ENCODE results near the gene ITGA2B. TPM values are rescaled to one million over a fixed set of nuclear protein-coding genes. Genes with fewer than 3 reads are reported as not detected.

The ITGA2B gene
- total and polyA plus RNA-seq, 2 of the 4 experiments (the other 2 are of a cell fraction): under 0.01 to 0.26 TPM

DNA sequence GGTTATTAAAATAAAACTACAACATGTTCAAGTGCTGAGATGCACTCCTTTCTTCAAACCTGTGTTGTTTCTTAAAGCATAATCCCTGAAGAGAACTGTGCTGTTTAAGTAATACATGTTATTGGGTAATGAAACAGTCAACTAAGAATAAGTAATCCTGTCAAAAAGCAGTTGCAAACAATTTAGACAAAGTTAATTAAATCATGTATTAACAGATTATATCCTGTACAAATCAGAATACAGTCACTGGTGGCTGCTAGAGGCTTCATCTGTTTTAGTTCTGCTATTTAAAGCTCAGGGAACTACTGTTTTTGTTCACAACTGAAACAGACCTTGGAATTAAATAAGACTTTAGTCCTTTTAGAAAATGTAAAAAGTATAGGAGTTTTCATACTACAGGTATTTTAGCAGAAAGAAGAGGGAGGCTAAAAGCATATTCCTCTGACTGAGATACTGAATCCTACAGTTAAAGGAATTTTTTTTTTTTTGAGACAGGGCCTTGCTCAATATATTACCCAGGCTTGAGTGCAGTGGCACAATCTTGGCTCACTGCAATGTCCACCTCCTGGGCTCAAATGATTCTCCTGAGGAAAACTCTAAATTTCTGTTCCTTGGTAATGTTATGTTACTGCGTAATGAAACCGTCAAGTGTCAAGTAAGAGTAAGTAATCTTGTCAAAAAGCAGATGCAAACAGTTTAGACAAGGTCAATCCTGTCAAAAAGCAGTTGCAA lies 27.3 kb upstream of the ITGA2B start:
- Histone ChIP-seq H3K27me3 (ENCODE audit: control insufficient read depth, insufficient read depth, low read length) (no peaks in the 10 kb centered on the region), H2AK9ac (replicated peaks; ENCODE audit: low read depth, low read length, poor library complexity) (no peak overlapping the region), H2AK5ac (ENCODE audit: low read depth, low read length) (no peak overlapping the region), H3K14ac (replicated peaks; ENCODE audit: low read depth, low read length) (no peak overlapping the region), H3K9me3 (ENCODE audit: control insufficient read depth, insufficient read depth, low read length) (no peaks in the 10 kb centered on the region), H4K5ac (ENCODE audit: low read depth, low read length) (no peak overlapping the region), H3K27ac (ENCODE audit: insufficient read depth, low read length) (no peak overlapping the region), H3K4me2 (ENCODE audit: low read depth, low read length) (no peak overlapping the region), H3K18ac (ENCODE audit: low read depth, low read length) (no peak overlapping the region), H2BK20ac (ENCODE audit: low read depth, low read length) (no peak overlapping the region), H3K23ac (ENCODE audit: low read depth, low read length) (no peak overlapping the region), H3K4me1 (ENCODE audit: control insufficient read depth, insufficient read depth, low read length) (peaks cover 3% of the 10 kb centered on the region; the same call in 1 of the 2 replicates), H3K9ac (ENCODE audit: low read depth, low read length) (no peak overlapping the region), H4K8ac (ENCODE audit: low read depth in 2 of 2, low read length in 2 of 2) (no peak overlapping the region), H3K36me3 (ENCODE audit: control insufficient read depth, insufficient read depth, low read length) (peaks cover 5% of the 10 kb centered on the region), H3K9me1 (ENCODE audit: insufficient read depth, low read length) (peaks cover 3% of the 10 kb centered on the region; the same call in 1 of the 2 replicates), H3K56ac (ENCODE audit: extremely low read depth, insufficient read depth, low read length) (no peak overlapping the region), H3K79me1 (ENCODE audit: low read depth in 1 of 2, low read length in 2 of 2) (peaks cover 11 to 12% of the 10 kb centered on the region in 2 experiments; a peak in 3 of 4 replicates), H2BK5ac (ENCODE audit: low read depth, low read length, poor library complexity, severe bottlenecking) (no peak overlapping the region), H2BK15ac (ENCODE audit: low read depth, low read length) (no peak overlapping the region), H4K20me1 (ENCODE audit: insufficient read depth, low read length) (peaks cover 4% of the 10 kb centered on the region; the same call in 1 of the 2 replicates), H2BK120ac (ENCODE audit: low read depth, low read length) (no peak overlapping the region), H3K4me3 (ENCODE audit: insufficient read depth, low read depth, low read length) (no peak overlapping the region), H3K4ac (ENCODE audit: low read depth, low read length) (no peak overlapping the region), H2AFZ (replicated peaks; ENCODE audit: low read length, poor library complexity) (no peak overlapping the region), H4K91ac (ENCODE audit: insufficient read depth, low read depth, low read length) (no peak overlapping the region)
- BruUV-seq (replicated peaks): no TSS peak
- ChIA-PET CTCF (interaction anchor here (1.3 kb wide), 1 partner anchor 22 kb away, joined by 3 read pairs; no protein-coding TSS in a partner anchor), POLR2A (ENCODE audit: unreplicated experiment) (no interaction called here)
- no CpG with 5 or more reads among the region's 2 CpGs for WGBS, 2 experiments (ENCODE audit: extremely low coverage in 2 of 2, insufficient read length in 1 of 2)
- in situ Hi-C loops (cut with MboI; ENCODE audit: low sequenced_read_pairs) (no loop called here), intact Hi-C loops (cut with micrococcal nuclease) (no loop called here), dilution Hi-C loops (cut with HindIII; ENCODE audit: low sequenced_read_pairs, unreplicated experiment) (no loop called here)
- DNase-seq (no peak), ATAC-seq (ENCODE audit: low read depth) (no peak)
- TF ChIP-seq, protein P1, sequence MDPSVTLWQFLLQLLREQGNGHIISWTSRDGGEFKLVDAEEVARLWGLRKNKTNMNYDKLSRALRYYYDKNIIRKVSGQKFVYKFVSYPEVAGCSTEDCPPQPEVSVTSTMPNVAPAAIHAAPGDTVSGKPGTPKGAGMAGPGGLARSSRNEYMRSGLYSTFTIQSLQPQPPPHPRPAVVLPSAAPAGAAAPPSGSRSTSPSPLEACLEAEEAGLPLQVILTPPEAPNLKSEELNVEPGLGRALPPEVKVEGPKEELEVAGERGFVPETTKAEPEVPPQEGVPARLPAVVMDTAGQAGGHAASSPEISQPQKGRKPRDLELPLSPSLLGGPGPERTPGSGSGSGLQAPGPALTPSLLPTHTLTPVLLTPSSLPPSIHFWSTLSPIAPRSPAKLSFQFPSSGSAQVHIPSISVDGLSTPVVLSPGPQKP (IDR thresholded peaks at IDR 0.05; ENCODE audit: borderline replicate concordance, low read depth, low read length): no peak
- TF ChIP-seq FOS (IDR thresholded peaks at IDR 0.05; ENCODE audit: low read depth, low read length) (no peak), POLR2A (IDR thresholded peaks at IDR 0.05; ENCODE audit: low read depth, low read length) (no peak), MXI1 (IDR thresholded peaks at IDR 0.05; ENCODE audit: borderline replicate concordance, low read depth, low read length) (no peak)
